ENCODE measurements around the gene VSIG10. TPM values are rescaled to one million over a fixed set of nuclear protein-coding genes. Genes with fewer than 3 reads are reported as not detected.
A peak's percentile ranks its signal among the peaks of the same experiment; 100 is the strongest.

VSIG10 gene
- total RNA-seq, 1 donor from 2014 or later: 22.0 TPM

GRCh38 chr12:118055865-118056773, 47.7 kb downstream of the VSIG10 start:
- Histone ChIP-seq H3K36me3 (ENCODE audit: control insufficient read depth, insufficient read depth, low read length) (no peaks in the 10 kb centered on the region), H3K4me3 (ENCODE audit: low read depth, low read length) (no peak overlapping the region), H3K27me3 (ENCODE audit: control insufficient read depth, insufficient read depth, low read length) (no peaks in the 10 kb centered on the region)
- no peak for TF ChIP-seq CTCF (IDR thresholded peaks at IDR 0.05; ENCODE audit: insufficient read depth, low read length, poor library complexity, severe bottlenecking)
- DNase-seq (ENCODE audit: low read depth): no peak

- Histone ChIP-seq H3K27me3 (ENCODE audit: control insufficient read depth, insufficient read depth, low read length) (no peaks in the 10 kb centered on the region), H3K36me3 (ENCODE audit: control insufficient read depth, insufficient read depth, low read length) (no peaks in the 10 kb centered on the region), H3K4me3 (ENCODE audit: low read depth, low read length) (no peak overlapping the region)
- DNase-seq (ENCODE audit: low read depth): no peak
- TF ChIP-seq CTCF (IDR thresholded peaks at IDR 0.05; ENCODE audit: insufficient read depth, low read length, poor library complexity, severe bottlenecking): peak; percentile 68
Measured at GRCh38 chr12:118055144-118055557, 48.7 kb downstream of the VSIG10 start.

GRCh38 chr12:118053071-118053985, 50.5 kb downstream of the VSIG10 start:
- TF ChIP-seq CTCF (IDR thresholded peaks at IDR 0.05; ENCODE audit: insufficient read depth, low read length, poor library complexity, severe bottlenecking): no peak
- H3K4me3 ChIP-seq (ENCODE audit: low read depth, low read length): no peak overlapping the region

GRCh38 chr12:118052324-118053070, 51.3 kb downstream of the VSIG10 start:
- H3K36me3 ChIP-seq (ENCODE audit: control insufficient read depth, insufficient read depth, low read length): no peaks in the 10 kb centered on the region
- DNase-seq (ENCODE audit: low read depth): peak; percentile 94
- H3K27me3 ChIP-seq (ENCODE audit: control insufficient read depth, insufficient read depth, low read length): no peaks in the 10 kb centered on the region
- TF ChIP-seq CTCF (IDR thresholded peaks at IDR 0.05; ENCODE audit: insufficient read depth, low read length, poor library complexity, severe bottlenecking): no peak
- H3K4me3 ChIP-seq (ENCODE audit: low read depth, low read length): no peak overlapping the region

More at GRCh38 chr12:118053071-118053985, 50.5 kb downstream of the VSIG10 start:
- no peak for DNase-seq (ENCODE audit: low read depth)
- no peaks in the 10 kb centered on the region for H3K36me3 ChIP-seq (ENCODE audit: control insufficient read depth, insufficient read depth, low read length)
- no peaks in the 10 kb centered on the region for H3K27me3 ChIP-seq (ENCODE audit: control insufficient read depth, insufficient read depth, low read length)

Measured in kidney epithelial cell (primary cell).